ENCODE measurements around the gene YKT6.
"Not testable (repeated sequence)": the region's sequence is repeated elsewhere in the genome, so short reads cannot be mapped to it uniquely, and the experiment has no call there.

Gene YKT6

GRCh38 chr7:44172803-44173424, 27.9 kb upstream of the YKT6 start:
- no peak for DNase-seq

DNA sequence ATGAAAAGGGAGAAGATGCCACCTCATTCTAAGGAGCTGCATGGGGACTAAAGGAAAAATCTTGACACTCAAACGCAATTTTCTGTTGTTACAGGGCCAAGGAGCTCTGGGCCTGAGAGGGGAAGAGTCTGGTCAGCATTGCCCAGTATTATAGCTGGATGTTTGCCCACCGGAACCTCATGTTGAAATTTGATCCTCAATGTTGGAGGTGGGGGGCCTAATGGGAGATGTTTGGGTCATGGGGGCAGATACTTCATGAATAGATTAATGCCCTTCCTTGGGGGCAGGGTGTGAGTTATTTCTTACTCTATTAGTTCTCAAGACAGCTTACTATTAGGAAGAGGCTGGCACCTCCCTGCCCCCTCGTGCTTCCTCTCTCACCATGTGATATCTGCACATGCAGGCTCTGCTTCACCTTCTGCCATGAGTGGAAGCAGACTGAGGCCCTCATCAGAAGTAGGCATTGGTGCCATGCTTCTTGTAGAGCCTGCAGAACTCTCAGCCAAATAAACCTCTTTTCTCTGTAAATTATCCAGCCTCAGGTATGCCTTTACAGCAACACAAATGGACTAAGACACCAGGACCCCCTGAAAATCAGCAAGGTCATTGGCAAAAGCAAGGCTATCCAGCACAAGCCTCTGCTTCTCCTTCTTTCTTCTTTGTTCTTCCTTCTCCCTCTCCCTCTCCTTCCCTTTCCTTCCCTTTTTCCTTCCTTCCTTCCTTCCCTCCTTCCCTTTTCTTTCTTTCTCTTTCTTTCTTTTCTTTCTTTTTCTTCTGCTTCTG, 26.7 kb upstream of the YKT6 start:
- DNase-seq: no peak

DNA sequence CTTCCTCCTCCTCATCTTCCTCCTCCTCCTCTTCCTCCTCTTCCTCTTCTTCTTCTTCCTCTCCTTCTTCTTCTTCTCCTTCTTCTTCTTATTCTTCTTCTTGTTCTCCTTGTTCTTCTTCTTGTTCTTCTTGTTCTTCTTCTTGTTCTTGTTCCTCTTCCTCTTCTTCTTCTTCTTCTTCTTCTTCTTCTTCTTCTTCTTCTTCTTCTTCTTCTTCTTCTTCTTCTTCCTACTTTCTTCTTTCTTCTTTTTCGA, 26.2 kb upstream of the YKT6 start:
- not testable (repeated sequence) for DNase-seq

DNA sequence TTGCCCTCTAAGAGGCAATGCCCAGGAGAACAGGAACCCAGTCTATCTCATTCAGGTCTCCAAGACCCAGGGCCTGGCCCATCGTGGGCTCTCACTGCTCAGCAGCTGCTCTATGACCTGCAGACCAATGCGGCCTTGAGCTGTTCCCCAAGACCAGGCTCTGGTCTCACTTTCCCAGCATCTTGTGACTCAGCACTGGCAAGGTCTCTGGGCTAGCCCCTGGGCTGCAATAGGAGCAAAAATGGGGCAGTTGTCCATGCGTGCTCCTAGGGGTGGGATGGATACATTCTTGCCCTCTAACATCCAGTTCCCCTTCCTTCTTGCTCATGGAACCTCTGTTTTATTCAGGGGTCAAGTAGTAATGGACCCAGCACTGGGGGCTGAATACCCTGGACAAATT, 25.0 kb upstream of the YKT6 start:
- DNase-seq: no peak

GRCh38 chr7:44176486-44176885, 24.3 kb upstream of the YKT6 start:
- DNase-seq: no peak

DNA sequence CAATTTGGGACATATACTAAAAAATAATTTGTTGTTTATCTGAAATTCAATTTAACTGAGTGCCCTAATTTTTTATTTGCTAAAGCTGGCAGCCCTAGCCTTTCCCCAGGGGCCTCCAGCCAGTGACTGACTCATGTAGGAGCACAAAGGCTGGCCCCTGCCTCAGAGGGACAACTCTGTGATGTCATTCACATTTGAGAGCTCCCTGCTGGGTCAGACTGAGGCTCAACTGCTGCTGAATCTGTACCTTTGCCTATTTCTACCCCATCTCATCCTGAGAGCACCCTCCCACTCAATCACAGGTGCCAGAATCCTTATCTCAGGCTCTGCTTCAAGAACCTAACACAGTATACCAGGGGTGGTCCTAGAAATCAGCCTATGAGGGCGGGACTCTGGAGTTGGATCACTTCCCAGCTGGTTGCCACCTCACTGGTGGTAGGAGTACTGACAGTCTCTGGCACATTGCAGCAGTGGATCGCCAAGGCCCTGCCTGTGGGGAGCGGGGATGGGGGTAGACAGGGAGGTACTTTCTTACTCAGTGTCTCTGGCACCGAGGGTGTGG, 23.1 kb upstream of the YKT6 start:
- no peak for DNase-seq

GRCh38 chr7:44180631-44181030, 20.1 kb upstream of the YKT6 start:
- no peak for DNase-seq

GRCh38 chr7:44182827-44183226, 18.0 kb upstream of the YKT6 start:
- no peak for DNase-seq

DNA sequence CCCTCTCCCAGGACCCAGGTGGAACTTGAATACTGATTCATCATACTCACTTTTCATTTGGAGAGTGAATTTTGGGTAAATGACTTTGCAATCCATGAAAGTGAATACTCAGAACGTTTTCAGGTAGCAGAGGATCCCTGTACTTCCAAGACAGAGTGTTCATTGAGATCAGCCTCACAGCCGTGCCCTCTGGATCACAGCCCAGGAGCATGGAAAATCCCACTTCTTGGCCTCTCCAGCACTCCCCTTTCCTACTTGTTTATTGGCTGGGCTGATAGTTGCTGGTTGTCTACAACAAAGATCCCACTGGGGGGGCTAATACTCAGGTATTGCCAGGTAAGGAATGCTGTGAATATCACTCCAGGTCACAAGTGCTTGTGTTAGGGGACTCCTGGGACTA, 17.4 kb upstream of the YKT6 start:
- DNase-seq: no peak

GRCh38 chr7:44184206-44184872, 16.4 kb upstream of the YKT6 start:
- no peak for DNase-seq

GRCh38 chr7:44184873-44185446, 15.8 kb upstream of the YKT6 start:
- no peak for DNase-seq

DNA sequence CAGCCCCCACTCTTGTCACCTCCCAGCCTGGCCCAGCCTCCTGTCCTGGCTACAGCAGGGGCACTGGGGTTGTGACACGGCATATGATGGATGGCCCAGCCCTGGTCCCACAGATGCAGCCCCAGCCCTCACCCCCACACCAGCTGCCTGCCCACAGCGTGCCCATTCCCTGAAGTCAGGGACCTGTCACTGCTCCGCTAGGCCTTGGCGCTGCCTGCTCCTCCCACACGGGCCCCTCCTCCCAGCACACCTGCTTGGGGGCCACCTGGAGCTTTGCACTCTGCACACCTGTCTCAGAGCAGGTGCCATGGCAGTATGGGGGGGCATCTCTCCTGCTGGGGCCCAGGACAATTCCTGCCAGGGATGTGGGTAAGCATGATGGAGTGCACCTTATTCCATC, 15.0 kb upstream of the YKT6 start:
- no peak for DNase-seq

DNA sequence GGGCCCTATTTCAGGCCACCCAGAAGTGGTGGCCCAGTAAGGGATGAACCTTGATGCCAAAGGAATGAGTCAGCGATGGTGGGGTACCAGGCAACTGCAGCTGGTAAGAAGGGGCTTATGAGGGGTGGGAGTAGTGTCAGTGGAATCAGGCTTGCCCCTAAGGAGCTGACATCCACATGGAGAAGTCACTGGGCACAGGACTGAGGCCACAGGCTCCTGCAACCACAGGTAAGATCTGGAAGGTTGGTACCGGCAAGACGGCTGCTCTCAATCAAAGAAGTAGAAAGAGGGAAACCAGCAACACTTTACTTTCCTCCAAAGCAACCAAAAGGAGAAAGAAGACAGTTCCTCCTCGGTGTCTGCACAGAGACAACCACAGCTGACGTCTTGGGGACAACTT, 14.0 kb upstream of the YKT6 start:
- no peak for DNase-seq

GRCh38 chr7:44187636-44188416, 13.0 kb upstream of the YKT6 start:
- no peak for DNase-seq

- no peak for DNase-seq
These were observed 12.1 kb upstream of the YKT6 start for GRCh38 chr7:44188480-44189225.

GRCh38 chr7:44189286-44189992, 11.3 kb upstream of the YKT6 start, which contains the start of gene GCK:
Gene GCK, minus strand, starts transcription at chr7:44189439. Its CDS starts 486 bp downstream, at chr7:44188953.
- no peak for DNase-seq

- DNase-seq: no peak
These were observed 10.5 kb upstream of the YKT6 start for GRCh38 chr7:44189993-44190872.

- DNase-seq: no peak
These were observed 9.6 kb upstream of the YKT6 start for GRCh38 chr7:44191171-44191570.

- no peak for DNase-seq
These were observed 7.6 kb upstream of the YKT6 start for GRCh38 chr7:44193011-44193802.

DNA sequence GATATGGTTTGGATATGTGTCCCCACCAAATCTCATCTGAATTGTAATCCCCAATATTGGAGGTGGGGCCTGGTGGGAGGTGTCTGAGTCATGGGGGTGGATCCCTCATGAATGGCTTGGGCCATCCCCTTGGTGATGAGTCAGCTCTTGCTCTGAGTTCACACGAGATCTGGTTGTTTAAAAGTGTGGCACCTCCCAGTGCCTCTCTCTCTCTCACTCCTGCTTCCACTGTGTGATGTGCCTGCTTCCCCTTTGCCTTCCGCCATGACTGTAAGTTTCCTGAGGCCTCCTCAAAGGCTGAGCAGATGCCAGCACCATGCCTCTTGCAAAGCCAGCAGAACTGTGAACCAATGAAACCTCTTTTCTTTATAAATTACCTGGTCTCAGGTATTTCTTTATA, 6.7 kb upstream of the YKT6 start:
- no peak for DNase-seq

All from activated CD4-positive, CD25-positive, alpha-beta regulatory T cell treated with anti-CD3 and anti-CD28 coated beads, Interleukin-2, amount 50 U/mL, for 72 hours (primary cell).